HL-60 (cell line): ENCODE measurements around the gene CRTC1.

ENCODE experiments used
- DNase-seq, 2 experiments: peaks; one replicate each; pipeline ENCODE4 v3.0.0-alpha.2; 2010 to 2020; ENCODE audit warnings: low read depth in 1 of 2, low spot score in 1 of 2
- H3K27ac ChIP-seq: fragments of 250-450 bp; sonication (Bioruptor Pico); replicated peaks from 2 replicates; pipeline ENCODE4 v1.5.1; 2020; ENCODE audit warnings: mild to moderate bottlenecking, moderate library complexity
- H3K27me3 ChIP-seq: fragments of 250-450 bp; sonication (Bioruptor Pico); 2 replicates; pipeline ENCODE4 v1.5.1; 2021; ENCODE audit warnings: mild to moderate bottlenecking, moderate library complexity; ENCODE audit not compliant: insufficient read depth, poor library complexity, severe bottlenecking
- H3K4me3 ChIP-seq: replicated peaks from 2 replicates; pipeline ENCODE4 v1.5.1; 2011; ENCODE audit warnings: mild to moderate bottlenecking, control low read depth, low read length; ENCODE audit not compliant: insufficient read depth
- GABPA ChIP-seq: IDR thresholded peaks from 2 replicates; pipeline ENCODE4 v1.6.1; 2012; ENCODE audit warnings: low read depth
- POLR2AphosphoS5 ChIP-seq: IDR thresholded peaks from 2 replicates; pipeline ENCODE4 v1.6.1; 2012; ENCODE audit warnings: low read depth
- SPI1 ChIP-seq: IDR thresholded peaks from 2 replicates; pipeline ENCODE4 v1.6.1; 2012; ENCODE audit warnings: low read depth, mild to moderate bottlenecking, borderline replicate concordance
- TF ChIP-seq, protein P1 (sequence below): IDR thresholded peaks from 2 replicates; pipeline ENCODE4 v1.6.1; 2012; ENCODE audit warnings: low read depth; ENCODE audit not compliant: insufficient replicate concordance
- TF ChIP-seq, protein P2 (sequence below): IDR thresholded peaks from one replicate; pipeline ENCODE4 v1.5.1; 2011; ENCODE audit warnings: low read length, control low read depth, inconsistent platforms; ENCODE audit not compliant: insufficient read depth

CRTC1 gene

DNA sequence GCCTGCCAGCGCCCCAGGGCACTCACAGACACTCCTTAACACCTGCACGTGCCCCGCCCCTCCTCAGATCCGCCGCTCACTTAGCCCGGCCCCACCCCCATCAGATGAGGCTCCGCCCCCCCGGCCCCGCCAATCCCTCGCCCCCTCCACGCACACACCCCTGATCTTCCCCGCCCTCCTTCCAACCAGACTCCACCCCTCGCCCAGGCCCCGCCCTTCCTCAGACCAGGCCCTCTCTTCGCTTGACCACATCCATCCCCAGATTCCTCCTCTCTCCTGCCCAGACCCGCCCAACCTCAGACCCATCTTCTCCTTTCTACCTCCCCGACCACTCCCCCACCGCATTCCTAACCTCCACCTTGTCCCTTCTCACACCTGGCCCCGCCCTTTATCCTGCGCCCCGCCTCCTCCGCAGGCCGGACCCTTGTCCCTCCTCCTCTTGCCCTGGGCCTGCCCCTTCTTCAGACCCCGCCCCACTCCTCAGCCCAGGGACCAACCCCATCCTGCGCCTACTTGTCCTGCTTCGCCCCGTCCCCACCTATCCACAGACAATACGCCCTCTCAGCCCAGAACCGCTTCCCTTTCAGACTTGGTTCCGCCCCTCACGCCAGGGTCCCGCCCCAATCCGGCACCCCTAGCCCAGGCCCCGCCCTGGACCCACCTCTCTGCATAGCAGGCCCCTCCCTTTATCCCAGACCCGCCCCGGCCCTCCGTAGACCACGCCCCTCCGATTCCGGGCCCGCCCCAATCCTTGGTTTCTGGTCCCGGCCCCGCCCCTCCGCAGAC, 47.1 kb upstream of the CRTC1 start:
- Histone ChIP-seq H3K27me3 (peaks cover 3% of the 10 kb centered on the region), H3K4me3 (peak overlapping the region; percentile 76), H3K27ac (peak overlapping the region; percentile 4; the same call in 1 of the 2 replicates)
- DNase-seq: peak; percentile 97 to 98
- TF ChIP-seq SPI1 (no peak), GABPA (no peak), POLR2AphosphoS5 (no peak)
- TF ChIP-seq, protein P1, sequence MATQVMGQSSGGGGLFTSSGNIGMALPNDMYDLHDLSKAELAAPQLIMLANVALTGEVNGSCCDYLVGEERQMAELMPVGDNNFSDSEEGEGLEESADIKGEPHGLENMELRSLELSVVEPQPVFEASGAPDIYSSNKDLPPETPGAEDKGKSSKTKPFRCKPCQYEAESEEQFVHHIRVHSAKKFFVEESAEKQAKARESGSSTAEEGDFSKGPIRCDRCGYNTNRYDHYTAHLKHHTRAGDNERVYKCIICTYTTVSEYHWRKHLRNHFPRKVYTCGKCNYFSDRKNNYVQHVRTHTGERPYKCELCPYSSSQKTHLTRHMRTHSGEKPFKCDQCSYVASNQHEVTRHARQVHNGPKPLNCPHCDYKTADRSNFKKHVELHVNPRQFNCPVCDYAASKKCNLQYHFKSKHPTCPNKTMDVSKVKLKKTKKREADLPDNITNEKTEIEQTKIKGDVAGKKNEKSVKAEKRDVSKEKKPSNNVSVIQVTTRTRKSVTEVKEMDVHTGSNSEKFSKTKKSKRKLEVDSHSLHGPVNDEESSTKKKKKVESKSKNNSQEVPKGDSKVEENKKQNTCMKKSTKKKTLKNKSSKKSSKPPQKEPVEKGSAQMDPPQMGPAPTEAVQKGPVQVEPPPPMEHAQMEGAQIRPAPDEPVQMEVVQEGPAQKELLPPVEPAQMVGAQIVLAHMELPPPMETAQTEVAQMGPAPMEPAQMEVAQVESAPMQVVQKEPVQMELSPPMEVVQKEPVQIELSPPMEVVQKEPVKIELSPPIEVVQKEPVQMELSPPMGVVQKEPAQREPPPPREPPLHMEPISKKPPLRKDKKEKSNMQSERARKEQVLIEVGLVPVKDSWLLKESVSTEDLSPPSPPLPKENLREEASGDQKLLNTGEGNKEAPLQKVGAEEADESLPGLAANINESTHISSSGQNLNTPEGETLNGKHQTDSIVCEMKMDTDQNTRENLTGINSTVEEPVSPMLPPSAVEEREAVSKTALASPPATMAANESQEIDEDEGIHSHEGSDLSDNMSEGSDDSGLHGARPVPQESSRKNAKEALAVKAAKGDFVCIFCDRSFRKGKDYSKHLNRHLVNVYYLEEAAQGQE: no peak
- TF ChIP-seq, protein P2, sequence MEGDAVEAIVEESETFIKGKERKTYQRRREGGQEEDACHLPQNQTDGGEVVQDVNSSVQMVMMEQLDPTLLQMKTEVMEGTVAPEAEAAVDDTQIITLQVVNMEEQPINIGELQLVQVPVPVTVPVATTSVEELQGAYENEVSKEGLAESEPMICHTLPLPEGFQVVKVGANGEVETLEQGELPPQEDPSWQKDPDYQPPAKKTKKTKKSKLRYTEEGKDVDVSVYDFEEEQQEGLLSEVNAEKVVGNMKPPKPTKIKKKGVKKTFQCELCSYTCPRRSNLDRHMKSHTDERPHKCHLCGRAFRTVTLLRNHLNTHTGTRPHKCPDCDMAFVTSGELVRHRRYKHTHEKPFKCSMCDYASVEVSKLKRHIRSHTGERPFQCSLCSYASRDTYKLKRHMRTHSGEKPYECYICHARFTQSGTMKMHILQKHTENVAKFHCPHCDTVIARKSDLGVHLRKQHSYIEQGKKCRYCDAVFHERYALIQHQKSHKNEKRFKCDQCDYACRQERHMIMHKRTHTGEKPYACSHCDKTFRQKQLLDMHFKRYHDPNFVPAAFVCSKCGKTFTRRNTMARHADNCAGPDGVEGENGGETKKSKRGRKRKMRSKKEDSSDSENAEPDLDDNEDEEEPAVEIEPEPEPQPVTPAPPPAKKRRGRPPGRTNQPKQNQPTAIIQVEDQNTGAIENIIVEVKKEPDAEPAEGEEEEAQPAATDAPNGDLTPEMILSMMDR: no peak

DNA sequence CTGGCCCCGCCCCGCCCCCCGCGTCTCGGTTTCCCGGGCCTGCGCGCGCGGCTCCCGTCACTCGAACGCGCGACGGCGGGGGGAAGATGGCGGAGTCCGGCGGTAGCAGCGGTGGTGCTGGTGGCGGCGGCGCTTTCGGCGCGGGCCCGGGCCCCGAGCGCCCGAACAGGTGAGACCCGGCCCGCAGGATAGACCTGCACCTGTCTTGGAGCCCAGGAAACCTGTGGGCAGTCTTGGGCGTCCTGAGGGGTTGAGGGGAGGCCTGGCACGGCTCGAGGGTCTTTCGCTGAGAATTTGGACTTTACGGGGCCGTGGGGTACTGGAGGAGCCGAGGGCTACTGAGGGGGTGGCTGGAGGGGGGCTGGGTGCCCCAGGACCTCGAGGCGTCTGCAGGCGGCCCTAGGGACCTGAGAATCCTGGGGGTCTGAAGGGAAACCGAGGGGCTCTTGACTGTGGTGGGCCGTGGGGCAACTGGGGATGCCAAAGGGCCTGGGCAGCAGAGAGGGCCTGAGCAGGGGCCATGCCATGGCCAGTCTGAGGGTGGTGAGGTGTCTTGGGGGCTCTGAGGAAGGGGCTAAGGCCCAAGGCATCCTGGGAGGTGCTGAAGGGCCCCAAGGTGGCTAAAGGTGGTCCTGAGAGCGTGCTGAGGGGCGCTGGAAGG, 46.4 kb upstream of the CRTC1 start, which contains the start of gene KLHL26:
TSS of gene KLHL26 (plus strand) at position 60 of the 661 bp plus-strand sequence. CDS start at position 87, 27 bp downstream.
- H3K4me3 ChIP-seq: peak within 1 kb of the TSS; percentile 76
- peak within 1 kb of the TSS; percentile 78 for H3K27ac ChIP-seq
- no peak for DNase-seq

DNA sequence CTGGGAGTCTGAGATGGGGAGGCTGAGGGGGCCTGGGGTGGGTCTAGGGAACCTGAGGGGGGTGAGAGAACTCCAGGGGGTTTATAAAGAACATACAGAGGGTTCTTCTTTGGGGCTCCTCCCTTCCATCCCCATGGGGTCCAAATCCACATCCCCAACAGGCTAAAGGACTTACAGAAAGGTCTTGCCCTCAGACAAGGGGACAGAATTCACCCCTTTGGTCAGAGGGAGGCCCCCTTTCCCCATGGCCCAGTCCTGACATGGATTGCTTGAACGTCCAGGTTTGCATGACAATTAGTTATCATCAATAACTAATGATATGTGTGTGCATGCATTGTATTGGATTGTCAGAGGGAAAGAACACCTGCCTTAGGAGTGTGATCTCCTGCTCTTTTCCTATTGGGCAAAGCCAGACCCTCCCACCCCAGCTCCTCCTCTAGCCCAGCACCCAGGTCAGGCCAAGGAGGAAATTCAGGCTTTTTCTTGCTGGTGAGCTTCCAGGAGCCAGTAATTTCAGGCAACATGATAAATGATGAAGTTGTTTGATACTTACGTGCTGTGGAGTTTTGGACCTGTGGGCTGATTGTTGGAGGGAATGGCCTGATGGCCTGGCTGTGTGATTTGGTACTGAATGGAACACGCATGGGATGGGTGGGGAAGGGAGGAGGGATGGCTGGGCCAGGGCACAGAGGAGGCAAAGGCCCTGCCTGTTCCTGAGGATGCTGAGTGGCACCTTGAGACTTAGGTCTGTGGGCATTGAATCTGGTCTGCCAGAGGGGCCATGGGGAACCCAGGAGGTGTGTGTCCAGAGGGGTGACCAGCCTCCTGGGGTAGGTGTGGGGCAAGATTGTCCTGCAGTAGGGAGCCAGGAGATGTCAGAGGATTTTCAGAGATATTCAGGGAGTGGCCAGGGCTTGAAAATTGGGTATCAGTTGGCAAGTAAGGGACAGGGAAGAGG, 45.5 kb upstream of the CRTC1 start:
- TF ChIP-seq, protein P2: no peak
- TF ChIP-seq SPI1 (no peak), POLR2AphosphoS5 (no peak), GABPA (no peak)
- TF ChIP-seq, protein P1: no peak
- Histone ChIP-seq H3K27me3 (peaks cover 3% of the 10 kb centered on the region), H3K4me3 (peak overlapping the region; percentile 76), H3K27ac (no peak overlapping the region; the same call in 1 of the 2 replicates)
- peak in 1 of 2 experiments; percentile 26 for DNase-seq

More for the DNA sequence above, 46.4 kb upstream of the CRTC1 start, which contains the start of gene KLHL26:
- peaks cover 3% of the 10 kb centered on the region for H3K27me3 ChIP-seq
- TF ChIP-seq SPI1 (no peak), POLR2AphosphoS5 (peak; percentile 63; the same call in 1 of the 2 replicates)
- TF ChIP-seq, protein P1: peak; percentile 60
